GM12878 (cell line): ENCODE measurements around the gene ATOSA. TPM values are rescaled to one million over a fixed set of nuclear protein-coding genes. Genes with fewer than 3 reads are reported as not detected.

Experiments
- CBFB ChIP-seq: IDR thresholded peaks from 2 replicates; pipeline ENCODE4 v1.6.1; 2016; ENCODE audit warnings: antibody characterized with exemption, low read depth
- CBX5 ChIP-seq: sonication (generic); IDR thresholded peaks from 2 replicates; pipeline ENCODE4 v1.6.1; 2016; ENCODE audit warnings: low read depth, moderate library complexity, mild to moderate bottlenecking, inconsistent platforms
- CEBPB ChIP-seq, 2 experiments: fragments of 150-350 bp in 1 of 2; IDR thresholded peaks; 2 replicates each; pipeline ENCODE4 v1.6.1; 2012 to 2014; ENCODE audit warnings: low read depth in 2 of 2, low read length in 2 of 2, borderline replicate concordance in 1 of 2, inconsistent platforms in 1 of 2
- EP300 ChIP-seq, 2 experiments: fragments of 150-350 bp in 1 of 2; IDR thresholded peaks; 2 replicates each; pipeline ENCODE4 v1.6.1; 2011 to 2012; ENCODE audit warnings: low read depth in 2 of 2, low read length in 2 of 2, borderline replicate concordance in 1 of 2, improper control_type of control experiment in 1 of 2, inconsistent platforms in 1 of 2; ENCODE audit not compliant: control insufficient read depth in 1 of 2
- FOXM1 ChIP-seq: IDR thresholded peaks from 2 replicates; pipeline ENCODE4 v1.6.1; 2012; ENCODE audit warnings: low read depth, mild to moderate bottlenecking, inconsistent platforms, low read length, moderate library complexity
- GABPA ChIP-seq: IDR thresholded peaks from 2 replicates; pipeline ENCODE4 v1.6.1; 2014; ENCODE audit warnings: antibody characterized with exemption, low read depth, mild to moderate bottlenecking, inconsistent platforms
- IKZF2 ChIP-seq, 2 experiments: fragments of 450-650 bp; IDR thresholded peaks; 2 replicates each; pipeline ENCODE4 v1.6.1; 2017; ENCODE audit warnings: mild to moderate bottlenecking in 2 of 2, moderate library complexity in 2 of 2
- IRF3 ChIP-seq: fragments of 450-650 bp; IDR thresholded peaks from 2 replicates; pipeline ENCODE4 v1.6.1; 2014; ENCODE audit warnings: mild to moderate bottlenecking
- IRF4 ChIP-seq: IDR thresholded peaks from 2 replicates; pipeline ENCODE4 v1.6.1; 2011; ENCODE audit warnings: low read depth, low read length
- MTA2 ChIP-seq: fragments of 450-650 bp; IDR thresholded peaks from 2 replicates; pipeline ENCODE4 v1.6.1; 2016; ENCODE audit warnings: low read depth, mild to moderate bottlenecking, moderate library complexity
- MTA3 ChIP-seq: IDR thresholded peaks from 2 replicates; pipeline ENCODE4 v1.6.1; 2012; ENCODE audit warnings: low read length, inconsistent platforms, borderline replicate concordance
- NFYA ChIP-seq: IDR thresholded peaks from 2 replicates; pipeline ENCODE4 v1.6.1; 2011; ENCODE audit warnings: low read depth, mild to moderate bottlenecking, low read length, improper control_type of control experiment, borderline replicate concordance
- POU2F2 ChIP-seq: IDR thresholded peaks from 3 replicates; pipeline ENCODE4 v1.6.1; 2011; ENCODE audit warnings: low read depth, mild to moderate bottlenecking, low read length, borderline replicate concordance
- RUNX3 ChIP-seq: IDR thresholded peaks from 2 replicates; pipeline ENCODE4 v1.6.1; 2012; ENCODE audit warnings: low read length, inconsistent platforms
- SREBF1 ChIP-seq: IDR thresholded peaks from 2 replicates; pipeline ENCODE4 v1.6.1; 2012; ENCODE audit warnings: mild to moderate bottlenecking, low read length
- TAF1 ChIP-seq: IDR thresholded peaks from 2 replicates; pipeline ENCODE4 v1.6.1; 2011; ENCODE audit warnings: mild to moderate bottlenecking, low read depth, low read length, borderline replicate concordance
- YY1 ChIP-seq: IDR thresholded peaks from 2 replicates; pipeline ENCODE4 v1.6.1; 2011; ENCODE audit warnings: low read depth, mild to moderate bottlenecking, low read length
- ZSCAN29 ChIP-seq: fragments of 450-650 bp; IDR thresholded peaks from 2 replicates; pipeline ENCODE4 v1.6.1; 2017; ENCODE audit warnings: mild to moderate bottlenecking, moderate library complexity
- polyA plus RNA-seq, 11 experiments: library from polyadenylated mRNA; depleted of rRNA in 4 of 11; unstranded in 6 of 11; stranded (reverse) in 5 of 11; fragments of >200 nt; fragmentation: Nextera tagmentation in 4 of 11; fragmentation: Illumina TruSeq in 1 of 11; extraction: Ambion mirVana in 4 of 11; extraction: Trizol in 1 of 11; gene quantifications; 1 replicate in 1 of 11; 2 replicates in 10 of 11; pipeline versions ENCODE4 v1.2.1 to v1.2.3, GENCODE V29; 2011 to 2016; ENCODE audit warnings: inconsistent platforms in 2 of 11, missing spikeins in 2 of 11, low read depth in 1 of 11
- total RNA-seq, 4 experiments: library from RNA; depleted of rRNA in 3 of 4; stranded (reverse); fragments of >200 nt in 3 of 4; fragmentation: Illumina TruSeq in 1 of 4; extraction: Trizol in 1 of 4; gene quantifications; 2 replicates each; pipeline versions ENCODE4 v1.2.1 to v1.2.3, GENCODE V29; 2013 to 2021
- TF ChIP-seq, protein P1 (sequence below): fragments of 450-650 bp; IDR thresholded peaks from 2 replicates; pipeline ENCODE4 v1.6.1; 2017; ENCODE audit warnings: mild to moderate bottlenecking, low read depth, inconsistent platforms; ENCODE audit not compliant: poor library complexity, severe bottlenecking
- TF ChIP-seq, protein P2 (sequence below): IDR thresholded peaks from 2 replicates; pipeline ENCODE4 v1.6.1; 2011; ENCODE audit warnings: mild to moderate bottlenecking, low read depth, low read length, moderate library complexity; ENCODE audit not compliant: insufficient replicate concordance

The ATOSA gene
- total and polyA plus RNA-seq, 10 of the 15 experiments (the other 5 are each of a cell fraction or from before 2014, with no cell fraction given) = 6.8 to 24.3 (median 14.6) TPM

DNA sequence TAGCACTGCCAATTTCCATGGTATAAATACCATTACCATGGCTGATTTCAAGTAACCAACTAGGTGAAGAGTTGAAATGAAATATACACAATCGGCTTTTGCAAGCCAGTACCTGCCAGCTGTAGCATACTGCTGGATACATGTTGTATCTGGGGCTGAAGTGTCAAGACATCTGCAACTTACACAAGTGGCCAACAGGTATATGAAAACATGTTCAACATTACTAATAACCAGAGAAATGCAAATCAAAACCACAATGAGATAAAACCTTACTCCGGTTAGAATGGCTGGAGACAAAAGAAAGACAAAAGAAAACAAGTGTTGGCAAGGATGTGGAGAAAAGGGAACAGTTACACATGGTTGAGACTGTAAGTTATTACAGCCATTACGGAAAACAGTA is 11.6 kb downstream of the ATOSA start (continued):
- TF ChIP-seq, protein P1, sequence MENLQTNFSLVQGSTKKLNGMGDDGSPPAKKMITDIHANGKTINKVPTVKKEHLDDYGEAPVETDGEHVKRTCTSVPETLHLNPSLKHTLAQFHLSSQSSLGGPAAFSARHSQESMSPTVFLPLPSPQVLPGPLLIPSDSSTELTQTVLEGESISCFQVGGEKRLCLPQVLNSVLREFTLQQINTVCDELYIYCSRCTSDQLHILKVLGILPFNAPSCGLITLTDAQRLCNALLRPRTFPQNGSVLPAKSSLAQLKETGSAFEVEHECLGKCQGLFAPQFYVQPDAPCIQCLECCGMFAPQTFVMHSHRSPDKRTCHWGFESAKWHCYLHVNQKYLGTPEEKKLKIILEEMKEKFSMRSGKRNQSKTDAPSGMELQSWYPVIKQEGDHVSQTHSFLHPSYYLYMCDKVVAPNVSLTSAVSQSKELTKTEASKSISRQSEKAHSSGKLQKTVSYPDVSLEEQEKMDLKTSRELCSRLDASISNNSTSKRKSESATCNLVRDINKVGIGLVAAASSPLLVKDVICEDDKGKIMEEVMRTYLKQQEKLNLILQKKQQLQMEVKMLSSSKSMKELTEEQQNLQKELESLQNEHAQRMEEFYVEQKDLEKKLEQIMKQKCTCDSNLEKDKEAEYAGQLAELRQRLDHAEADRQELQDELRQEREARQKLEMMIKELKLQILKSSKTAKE = no peak
- TF ChIP-seq GABPA = 0 out of 2 replicates have a peak, but pooled peaks have one; percentile 34
- TF ChIP-seq MTA2 = no peak
- TF ChIP-seq IRF3 = no peak
- TF ChIP-seq YY1 = no peak
- TF ChIP-seq FOXM1 = peak; percentile 47; the same call in 1 of the 2 replicates
- no peak for TF ChIP-seq NFYA
- TF ChIP-seq ZSCAN29 = no peak
- TF ChIP-seq IKZF2 (IDR thresholded peaks at IDR 0.05) = 0 out of 4 replicates have a peak, but pooled peaks of 1 of the 2 experiments have one; percentile 18
- peak; percentile 72; the same call in 1 of the 2 replicates for TF ChIP-seq CBX5
- TF ChIP-seq CEBPB (IDR thresholded peaks at IDR 0.05; ENCODE audit: borderline replicate concordance in 1 of 2, low read depth in 2 of 2, low read length in 2 of 2) = no peak
- peak; percentile 85 for TF ChIP-seq IRF4
- TF ChIP-seq EP300 (IDR thresholded peaks at IDR 0.05; ENCODE audit: borderline replicate concordance in 1 of 2, control insufficient read depth in 1 of 2, low read depth in 2 of 2, low read length in 2 of 2) = peak in 1 of 2 experiments; percentile 40; a peak in 1 of 4 replicates
- no peak for TF ChIP-seq TAF1
- peak; percentile 91 for TF ChIP-seq POU2F2
- 0 out of 2 replicates have a peak, but pooled peaks have one; percentile 35 for TF ChIP-seq CBFB
- TF ChIP-seq MTA3 = 0 out of 2 replicates have a peak, but pooled peaks have one; percentile 28
- peak; percentile 96 for TF ChIP-seq RUNX3
- TF ChIP-seq, protein P2, sequence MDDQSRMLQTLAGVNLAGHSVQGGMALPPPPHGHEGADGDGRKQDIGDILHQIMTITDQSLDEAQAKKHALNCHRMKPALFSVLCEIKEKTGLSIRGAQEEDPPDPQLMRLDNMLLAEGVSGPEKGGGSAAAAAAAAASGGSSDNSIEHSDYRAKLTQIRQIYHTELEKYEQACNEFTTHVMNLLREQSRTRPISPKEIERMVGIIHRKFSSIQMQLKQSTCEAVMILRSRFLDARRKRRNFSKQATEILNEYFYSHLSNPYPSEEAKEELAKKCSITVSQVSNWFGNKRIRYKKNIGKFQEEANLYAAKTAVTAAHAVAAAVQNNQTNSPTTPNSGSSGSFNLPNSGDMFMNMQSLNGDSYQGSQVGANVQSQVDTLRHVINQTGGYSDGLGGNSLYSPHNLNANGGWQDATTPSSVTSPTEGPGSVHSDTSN = no peak
- no peak for TF ChIP-seq SREBF1
